Activated CD4-positive, CD25-positive, alpha-beta regulatory T cell treated with anti-CD3 and anti-CD28 coated beads, Interleukin-2, amount 50 U/mL, for 24 hours (primary cell): ENCODE data around the gene COL2A1.

Experiments used
- ATAC-seq, 2 donors: fragments of 150-1000 bp; cut with Tn5 transposase; one replicate each; pipeline ENCODE4 v1.10.0; 2021; ENCODE audit warnings: mild to moderate bottlenecking in 1 of 2, moderate library complexity in 1 of 2

COL2A1 gene

DNA sequence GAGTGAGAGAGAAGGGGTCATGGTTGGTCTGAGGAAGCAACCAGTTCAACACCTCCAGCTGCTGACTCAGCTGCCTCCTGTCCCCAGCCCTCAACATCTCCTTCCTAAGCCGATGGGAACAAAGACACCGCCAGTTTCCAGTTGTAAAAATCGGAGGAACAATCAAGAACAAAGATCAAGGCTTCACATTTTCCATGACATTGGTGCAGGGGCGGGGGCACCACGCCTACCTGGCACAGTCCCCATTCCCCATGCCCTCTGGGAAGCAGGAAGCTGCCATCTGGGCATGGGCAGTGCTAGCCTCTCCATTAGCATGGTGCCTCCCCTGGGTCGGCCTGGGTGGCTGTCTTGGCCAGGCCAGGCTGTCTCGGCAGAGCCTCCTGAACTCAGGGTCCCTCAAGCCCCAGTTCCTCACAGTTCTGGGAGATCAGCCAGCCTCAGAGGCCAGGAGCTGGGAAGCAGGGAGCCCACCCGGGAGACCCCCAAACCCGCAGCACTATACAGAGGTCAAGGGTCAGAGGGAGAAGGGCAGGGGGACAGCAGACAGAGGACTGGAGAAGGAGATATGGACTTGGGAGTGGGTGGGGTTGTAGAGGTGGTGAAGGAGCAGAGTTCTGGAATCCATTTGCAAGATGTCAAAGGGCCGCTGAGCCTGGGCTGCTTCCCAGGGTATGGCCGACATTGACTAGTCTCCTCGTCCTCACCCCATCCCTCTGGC lies 60.5 kb downstream of the COL2A1 start:
- no peak for ATAC-seq

DNA sequence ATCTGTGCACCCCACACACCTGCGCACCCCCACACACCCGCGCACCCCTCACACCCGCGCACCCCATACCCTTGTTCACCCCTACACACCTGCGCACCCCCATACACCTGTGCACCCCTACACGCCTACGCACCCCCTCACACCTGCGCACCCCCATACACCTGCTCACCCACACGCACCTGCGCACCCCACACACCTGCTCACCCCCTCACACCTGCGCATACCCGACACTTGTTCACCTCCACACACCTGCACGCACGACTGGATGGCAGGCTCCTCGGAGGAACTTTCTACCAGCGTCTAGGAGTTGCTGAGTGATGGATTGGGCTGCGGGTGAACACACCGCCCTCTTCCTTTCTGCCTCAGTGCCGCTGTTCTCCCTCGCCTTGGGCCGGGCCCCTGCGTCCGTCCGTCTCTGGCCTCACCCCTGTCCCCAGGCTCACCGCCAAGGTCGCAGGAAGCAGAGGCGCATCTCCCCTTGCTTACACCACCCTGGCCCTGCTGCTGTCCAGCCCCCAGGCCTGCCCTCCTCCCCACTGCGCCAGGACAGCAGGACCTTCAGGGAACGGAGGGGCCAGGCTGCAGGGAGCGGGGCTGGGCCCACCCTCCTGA lies 61.6 kb downstream of the COL2A1 start:
- ATAC-seq = no peak

DNA sequence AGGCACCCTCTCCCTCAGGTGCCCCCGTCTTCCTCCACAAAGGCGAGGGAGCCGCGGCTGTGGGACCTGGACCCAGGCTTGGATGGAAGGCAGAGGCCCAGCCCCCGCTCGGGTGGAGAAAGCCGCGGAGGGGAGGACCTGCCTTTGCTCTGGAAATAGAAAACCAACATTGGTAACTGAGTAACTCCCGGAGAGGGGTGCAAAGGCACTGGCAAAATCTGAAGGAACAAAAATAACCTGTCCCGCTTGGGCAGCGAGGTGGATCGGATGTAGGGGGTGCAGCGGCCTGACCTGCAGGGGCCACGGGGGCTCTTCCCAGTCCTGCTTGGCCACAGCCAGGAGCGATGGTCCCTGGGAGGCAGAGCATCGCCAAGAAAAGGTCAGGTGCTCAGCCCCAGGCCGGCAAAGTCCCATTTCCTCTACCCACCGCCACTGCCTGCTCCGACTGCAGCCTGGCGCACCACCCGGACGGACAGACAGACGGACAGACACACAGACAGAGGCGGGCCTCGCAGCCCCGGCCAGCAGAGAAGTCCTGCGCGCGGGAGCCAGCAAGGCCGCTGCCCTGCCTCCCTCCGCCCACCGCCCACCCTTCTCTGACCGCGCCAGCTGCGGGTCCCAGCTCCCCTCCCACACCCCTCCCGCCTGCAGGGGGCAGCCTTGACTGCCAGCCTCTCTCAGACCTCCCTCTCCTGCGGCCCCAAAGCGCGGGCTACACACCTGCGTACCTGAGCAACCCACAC lies 62.2 kb downstream of the COL2A1 start:
- peak in 1 of 2 donors; percentile 62 for ATAC-seq

DNA sequence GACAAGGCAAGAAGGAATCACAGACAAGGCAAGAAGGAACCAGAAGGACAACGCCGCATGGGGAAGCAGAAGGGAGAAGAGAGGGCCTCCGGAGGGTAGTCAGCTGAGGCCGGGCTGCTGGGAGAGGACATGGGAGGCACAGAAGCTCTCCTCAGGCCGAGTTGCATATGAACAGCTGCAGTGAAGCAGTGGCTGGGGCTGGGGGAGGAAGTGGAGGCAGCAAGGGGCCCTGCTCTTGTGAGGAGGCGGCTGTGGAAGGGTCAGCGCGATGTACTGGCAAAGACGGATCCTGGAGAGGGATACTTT lies 62.8 kb downstream of the COL2A1 start:
- ATAC-seq = no peak

DNA sequence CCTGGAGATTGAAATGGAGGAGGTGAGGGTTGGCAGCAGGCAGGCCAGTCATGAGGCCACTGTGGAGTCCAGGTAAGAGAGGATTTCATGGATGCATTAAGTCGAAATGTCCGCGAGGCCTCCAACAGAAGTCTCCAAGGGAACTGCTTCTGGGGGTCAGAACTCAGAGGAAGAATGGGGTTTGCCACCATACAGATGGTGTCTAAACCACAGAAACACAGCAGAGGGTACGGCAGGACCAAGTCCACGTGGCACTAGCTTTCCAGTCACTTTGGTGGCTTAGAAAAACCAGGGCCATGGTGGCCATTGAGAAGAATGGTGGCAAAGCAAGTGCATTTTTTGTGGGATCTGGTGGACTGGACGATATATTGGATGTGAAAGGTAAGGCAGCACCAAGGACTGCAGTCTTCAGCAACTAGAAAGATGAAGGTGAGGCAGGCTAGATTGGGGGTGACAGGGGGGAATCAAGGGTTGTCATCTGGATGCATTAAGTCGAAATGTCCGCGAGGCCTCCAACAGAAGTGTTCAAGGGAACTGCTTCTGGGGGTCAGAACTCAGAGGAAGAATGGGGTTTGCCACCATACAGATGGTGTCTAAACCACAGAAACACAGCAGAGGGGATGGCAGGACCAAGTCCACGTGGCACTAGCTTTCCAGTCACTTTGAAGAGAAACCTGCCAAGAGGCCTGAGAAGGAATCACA lies 63.4 kb downstream of the COL2A1 start:
- no peak for ATAC-seq

DNA sequence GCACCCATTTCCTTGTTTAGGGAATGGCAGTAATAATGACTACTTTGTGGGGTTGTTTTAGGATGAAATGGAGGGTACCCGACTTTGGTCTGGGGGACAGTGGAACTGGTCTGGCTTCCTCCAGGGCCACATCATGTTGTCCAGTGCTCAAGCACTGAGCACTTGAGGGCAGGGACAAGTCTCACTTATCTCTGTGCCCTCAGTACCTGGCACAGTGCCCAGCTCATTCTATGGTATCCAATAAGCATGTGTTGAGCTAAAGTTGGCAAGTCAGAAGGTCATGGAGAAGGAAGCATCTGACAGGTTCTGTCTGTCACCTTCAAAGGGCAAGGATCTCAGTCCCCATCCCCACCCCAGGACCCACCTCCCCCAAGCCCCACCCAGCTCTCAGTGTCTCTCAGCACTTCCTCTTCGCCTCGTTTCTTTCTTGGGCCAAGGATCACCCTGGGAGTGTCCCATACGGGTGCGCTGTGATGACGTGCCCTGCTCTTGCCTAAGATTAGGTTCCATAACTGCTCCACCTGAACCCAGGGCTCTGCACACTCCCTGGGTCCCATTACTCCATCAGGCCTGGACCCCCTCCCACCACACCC lies 65.2 kb downstream of the COL2A1 start:
- ATAC-seq = no peak

DNA sequence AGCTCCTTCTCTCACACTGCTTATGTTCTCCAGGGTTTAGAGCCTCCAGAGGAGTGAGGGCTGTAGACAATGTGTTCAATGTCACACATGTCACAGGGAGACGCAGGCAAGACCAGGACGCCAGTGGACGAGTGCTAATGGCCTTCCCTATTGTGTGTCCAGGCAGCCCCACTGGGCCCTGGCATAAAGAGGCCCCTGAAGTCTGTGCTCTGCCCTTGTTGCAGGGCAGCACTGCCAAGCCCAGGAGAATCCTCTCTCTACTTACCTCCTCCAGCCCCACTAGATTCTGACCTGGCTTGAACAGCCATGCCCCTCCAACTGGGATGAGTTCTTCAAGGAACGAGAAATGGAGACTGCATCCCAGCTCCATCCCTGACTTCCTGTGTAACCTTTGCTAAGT lies 65.7 kb downstream of the COL2A1 start:
- ATAC-seq = no peak

DNA sequence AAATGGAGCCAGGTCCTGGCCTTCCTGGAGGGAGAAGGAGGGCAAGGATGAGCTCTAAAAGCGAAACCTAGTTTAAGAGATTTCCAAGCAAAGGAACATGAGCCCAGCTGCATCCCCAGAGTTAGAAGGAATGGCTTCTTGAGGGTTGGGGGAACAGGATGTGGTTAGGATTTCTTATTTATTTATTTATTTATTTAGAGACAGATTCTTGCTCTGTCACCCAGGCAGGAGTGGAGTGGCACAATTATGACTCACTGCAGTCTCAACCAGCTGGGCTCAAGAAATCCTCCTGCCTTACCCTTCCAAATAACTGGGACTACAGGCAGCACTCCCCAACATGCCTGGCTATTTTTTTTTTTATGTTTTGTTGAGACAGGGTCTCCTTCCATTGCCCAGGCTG lies 66.2 kb downstream of the COL2A1 start:
- ATAC-seq = no peak

DNA sequence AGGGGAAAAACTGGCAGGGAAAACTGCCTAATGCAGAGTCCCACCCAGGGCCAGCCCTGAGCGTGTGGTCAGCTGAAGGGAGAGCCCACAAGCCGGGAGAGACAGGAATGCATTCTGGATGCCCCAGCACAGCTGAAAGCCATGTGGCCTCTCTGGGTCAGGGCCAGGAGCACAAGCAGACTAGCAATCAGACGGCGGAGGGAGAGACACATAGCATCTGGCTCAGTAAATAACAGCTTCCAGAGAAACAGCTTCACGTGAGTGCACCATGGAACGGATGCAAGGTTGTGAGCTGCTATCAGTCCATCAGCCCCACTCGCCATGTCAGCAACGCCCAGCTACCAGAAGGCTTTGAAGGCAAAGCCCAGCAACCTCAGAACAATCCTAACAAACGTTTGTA lies 69.1 kb downstream of the COL2A1 start:
- ATAC-seq = no peak

DNA sequence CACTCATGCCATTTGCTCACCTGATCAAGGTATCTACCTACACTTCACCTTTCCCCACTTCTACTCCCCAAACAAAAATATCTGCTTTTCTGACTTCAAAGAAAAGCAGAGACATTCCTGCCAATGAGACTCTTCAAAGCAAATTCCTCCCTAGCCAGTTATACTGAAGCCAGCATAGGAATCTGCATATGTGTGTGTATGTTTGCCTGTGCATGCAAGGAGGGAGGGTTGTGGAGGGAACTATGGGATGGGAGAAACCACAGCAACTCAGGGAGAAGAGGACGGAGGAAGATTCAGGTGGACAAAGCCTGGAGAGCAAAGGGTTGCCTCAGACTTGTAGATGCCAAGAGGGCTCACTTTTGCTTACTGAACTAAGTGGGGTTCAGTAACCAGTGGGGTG lies 73.1 kb downstream of the COL2A1 start:
- no peak for ATAC-seq

DNA sequence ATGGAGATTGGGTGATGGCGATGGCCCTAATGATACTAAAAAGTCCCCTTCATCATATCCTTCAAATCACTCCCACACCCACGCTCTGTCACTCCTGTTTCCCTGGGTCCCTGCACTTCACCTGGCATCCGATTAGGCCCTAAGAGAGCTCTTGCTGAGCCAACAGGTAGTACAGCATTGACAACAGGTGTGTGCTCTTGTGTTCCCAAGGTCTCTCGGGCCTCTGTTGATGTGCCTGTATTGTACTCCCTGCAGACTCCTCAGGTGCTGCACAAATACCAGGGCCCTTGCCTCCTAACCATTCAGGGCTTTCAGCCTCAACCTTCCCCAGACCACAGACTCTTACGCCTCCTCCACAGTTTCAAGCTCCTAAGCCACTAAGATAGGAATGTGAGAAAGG lies 73.6 kb downstream of the COL2A1 start:
- ATAC-seq = no peak

DNA sequence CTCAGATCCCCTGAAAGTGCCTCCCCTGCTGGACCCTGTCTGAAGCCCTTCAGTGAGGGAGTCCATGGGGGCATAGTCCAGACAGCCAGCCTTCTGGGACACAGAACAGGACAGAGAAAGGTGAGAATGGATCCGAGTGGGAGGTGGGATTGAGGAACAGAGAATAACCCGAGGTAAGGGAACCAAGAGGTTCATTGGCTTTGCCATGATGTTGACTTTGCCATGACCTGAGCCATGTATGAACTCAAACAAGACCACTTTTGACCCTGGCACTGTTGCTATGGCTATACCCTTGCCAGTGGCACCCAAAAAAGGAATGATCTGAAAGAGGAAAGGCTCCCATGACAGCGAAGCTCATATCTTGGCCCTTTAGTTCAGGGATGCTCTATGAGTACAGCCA lies 76.9 kb downstream of the COL2A1 start:
- ATAC-seq = no peak
